Measurements from ENCODE around the gene KLHDC7A.

Gene KLHDC7A

DNA sequence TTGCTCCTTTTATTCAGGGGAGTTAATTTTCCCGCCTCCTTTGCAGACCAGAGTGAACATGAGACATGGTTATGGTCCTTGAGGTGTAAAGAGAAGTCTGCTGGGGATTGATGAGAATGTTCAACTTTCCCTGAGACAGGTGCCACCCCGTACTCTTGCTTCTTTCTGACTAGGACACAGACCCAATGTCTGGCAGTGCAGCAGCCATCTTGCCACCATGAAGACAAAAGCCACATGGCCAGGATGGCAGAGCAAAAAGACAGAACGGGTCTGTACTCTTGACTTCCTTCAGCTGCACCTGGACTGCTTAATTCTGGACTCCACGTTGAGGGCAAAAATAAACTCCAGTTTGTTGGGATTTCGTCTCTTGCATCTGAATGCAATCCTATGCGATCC lies 54.1 kb downstream of the KLHDC7A start:
- in situ Hi-C loops (cut with HindIII; ENCODE audit: low sequenced_read_pairs), result no loop called here
- H3K4me3 ChIP-seq (ENCODE audit: low read depth, low read length), result no peak overlapping the region

More for the DNA sequence above, 54.1 kb downstream of the KLHDC7A start:
- no peak for DNase-seq (ENCODE audit: low read depth)
- TF ChIP-seq, protein P1, sequence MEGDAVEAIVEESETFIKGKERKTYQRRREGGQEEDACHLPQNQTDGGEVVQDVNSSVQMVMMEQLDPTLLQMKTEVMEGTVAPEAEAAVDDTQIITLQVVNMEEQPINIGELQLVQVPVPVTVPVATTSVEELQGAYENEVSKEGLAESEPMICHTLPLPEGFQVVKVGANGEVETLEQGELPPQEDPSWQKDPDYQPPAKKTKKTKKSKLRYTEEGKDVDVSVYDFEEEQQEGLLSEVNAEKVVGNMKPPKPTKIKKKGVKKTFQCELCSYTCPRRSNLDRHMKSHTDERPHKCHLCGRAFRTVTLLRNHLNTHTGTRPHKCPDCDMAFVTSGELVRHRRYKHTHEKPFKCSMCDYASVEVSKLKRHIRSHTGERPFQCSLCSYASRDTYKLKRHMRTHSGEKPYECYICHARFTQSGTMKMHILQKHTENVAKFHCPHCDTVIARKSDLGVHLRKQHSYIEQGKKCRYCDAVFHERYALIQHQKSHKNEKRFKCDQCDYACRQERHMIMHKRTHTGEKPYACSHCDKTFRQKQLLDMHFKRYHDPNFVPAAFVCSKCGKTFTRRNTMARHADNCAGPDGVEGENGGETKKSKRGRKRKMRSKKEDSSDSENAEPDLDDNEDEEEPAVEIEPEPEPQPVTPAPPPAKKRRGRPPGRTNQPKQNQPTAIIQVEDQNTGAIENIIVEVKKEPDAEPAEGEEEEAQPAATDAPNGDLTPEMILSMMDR (IDR thresholded peaks at IDR 0.05; ENCODE audit: low read depth, low read length, missing control alignments), result no peak

Measured in astrocyte of the cerebellum (primary cell).